SK-N-SH (cell line): ENCODE data around the gene EBF3. TPM values are rescaled to one million over a fixed set of nuclear protein-coding genes. Genes with fewer than 3 reads are reported as not detected.

Source experiments
- CTCF ChIA-PET: fragments of 300-600, 350-600 bp; formaldehyde crosslinking; extraction: SDS; loops from one replicate; lab custom pipeline; 2021; lab: Yijun Ruan, JAX
- POLR2A ChIA-PET: fragments of 350-600 bp; sonication (Branson Sonifier 250); formaldehyde crosslinking; extraction: SDS; loops from one replicate; lab custom pipeline; 2020; ENCODE audit warnings: antibody characterized with exemption, inconsistent platforms; lab: Yijun Ruan, JAX
- DNase-seq: peaks from one replicate; pipeline ENCODE4 v3.0.0; 2012
- H2AFZ ChIP-seq: fragments of 200-600 bp; sonication (generic); 2 replicates; pipeline ENCODE4 v1.8.1; 2016; ENCODE audit warnings: antibody characterized with exemption, mild to moderate bottlenecking, low read depth
- H3F3A ChIP-seq: fragments of 200-600 bp; sonication (generic); replicated peaks from 2 replicates; pipeline ENCODE3; 2016; ENCODE audit warnings: antibody characterized with exemption, mild to moderate bottlenecking; ENCODE audit not compliant: insufficient read depth
- H3K27ac ChIP-seq, 2 experiments: fragments of 200-500 bp in 1 of 2; fragments of 200-600 bp in 1 of 2; sonication (Bioruptor generic) in 1 of 2; sonication (generic), shearing (Covaris generic) in 1 of 2; 2 replicates each; pipeline versions ENCODE4 v1.5.1 to v1.6.1; 2014 to 2016; ENCODE audit warnings: low read depth in 2 of 2, inconsistent platforms in 1 of 2, low read length in 1 of 2, mild to moderate bottlenecking in 1 of 2, mixed read lengths in 1 of 2
- H3K27me3 ChIP-seq: fragments of 200-600 bp; sonication (generic), shearing (Covaris generic); 2 replicates; pipeline ENCODE4 v1.6.1; 2016; ENCODE audit warnings: mixed run types; ENCODE audit not compliant: insufficient read depth
- H3K36me3 ChIP-seq, 2 experiments: fragments of 200-500 bp in 1 of 2; fragments of 200-600 bp in 1 of 2; sonication (Bioruptor generic) in 1 of 2; sonication (generic) in 1 of 2; replicated peaks in 1 of 2; 2 replicates each; pipeline versions ENCODE3 to v1.5.1; 2014 to 2016; ENCODE audit warnings: low read length in 1 of 2, mild to moderate bottlenecking in 1 of 2; ENCODE audit not compliant: insufficient read depth in 2 of 2, control insufficient read depth in 1 of 2
- H3K4me1 ChIP-seq, 2 experiments: fragments of 200-500 bp in 1 of 2; fragments of 200-600 bp in 1 of 2; sonication (Bioruptor generic) in 1 of 2; sonication (generic), shearing (Covaris generic) in 1 of 2; 2 replicates each; pipeline versions ENCODE4 v1.5.1 to v1.6.1; 2014 to 2016; ENCODE audit warnings: low read depth in 1 of 2, low read length in 1 of 2, mixed run types in 1 of 2; ENCODE audit not compliant: insufficient read depth in 2 of 2, control insufficient read depth in 1 of 2
- H3K4me2 ChIP-seq: fragments of 200-600 bp; sonication (generic), shearing (Covaris generic); 2 replicates; pipeline ENCODE4 v1.6.1; 2017; ENCODE audit warnings: mixed run types
- H3K4me3 ChIP-seq, 2 experiments: fragments of 200-500 bp in 1 of 2; fragments of 200-600 bp in 1 of 2; sonication (Bioruptor generic) in 1 of 2; sonication (generic), shearing (Covaris generic) in 1 of 2; 2 replicates each; pipeline versions ENCODE4 v1.5.1 to v1.8.1; 2014 to 2016; ENCODE audit warnings: low read depth in 2 of 2, inconsistent platforms in 1 of 2, low read length in 1 of 2, mild to moderate bottlenecking in 1 of 2, mixed read lengths in 1 of 2, moderate library complexity in 1 of 2
- H3K79me2 ChIP-seq: fragments of 200-600 bp; sonication (generic); 2 replicates; pipeline ENCODE4 v1.8.1; 2017; ENCODE audit warnings: mild to moderate bottlenecking; ENCODE audit not compliant: insufficient read depth
- H3K9ac ChIP-seq: fragments of 200-600 bp; sonication (generic); 2 replicates; pipeline ENCODE4 v1.6.1; 2017; ENCODE audit warnings: mixed run types
- H3K9me2 ChIP-seq: fragments of 200-600 bp; sonication (generic); 2 replicates; pipeline ENCODE4 v1.6.1; 2017; ENCODE audit warnings: mixed run types
- H3K9me3 ChIP-seq: fragments of 200-600 bp; sonication (generic); 2 replicates; pipeline ENCODE4 v1.6.1; 2017; ENCODE audit warnings: mixed run types, mild to moderate bottlenecking, moderate library complexity
- H4K20me1 ChIP-seq: fragments of 200-600 bp; sonication (generic); 2 replicates; pipeline ENCODE4 v1.6.1; 2017; ENCODE audit warnings: mild to moderate bottlenecking, mixed run types; ENCODE audit not compliant: insufficient read depth
- EP300 ChIP-seq, 2 experiments: IDR thresholded peaks; 2 replicates each; pipeline versions ENCODE4 v1.4.0 to v1.6.1; 2012; ENCODE audit warnings: borderline replicate concordance in 1 of 2, low read depth in 1 of 2, low read length in 1 of 2
- FOXM1 ChIP-seq: IDR thresholded peaks from 2 replicates; pipeline ENCODE4 v1.4.0; 2012; ENCODE audit warnings: low read depth, mild to moderate bottlenecking
- GATA2 ChIP-seq: sonication (generic); formaldehyde crosslinking; IDR thresholded peaks from 2 replicates; pipeline ENCODE4 v1.5.0; 2020; ENCODE audit warnings: mild to moderate bottlenecking, missing genetic modification reagents
- JUND ChIP-seq: IDR thresholded peaks from 2 replicates; pipeline ENCODE4 v1.4.0; 2012
- NFIC ChIP-seq: IDR thresholded peaks from 2 replicates; pipeline ENCODE4 v1.4.0; 2012; ENCODE audit warnings: borderline replicate concordance
- RAD21 ChIP-seq: IDR thresholded peaks from 2 replicates; pipeline ENCODE4 v1.6.1; 2012; ENCODE audit warnings: mild to moderate bottlenecking, low read length
- RFX5 ChIP-seq: IDR thresholded peaks from 2 replicates; pipeline ENCODE4 v1.6.1; 2012; ENCODE audit warnings: mild to moderate bottlenecking, improper control_type of control experiment, low read length
- RXRA ChIP-seq: IDR thresholded peaks from 2 replicates; pipeline ENCODE4 v1.4.0; 2012; ENCODE audit warnings: low read depth, mild to moderate bottlenecking, borderline replicate concordance
- SMC3 ChIP-seq: IDR thresholded peaks from 2 replicates; pipeline ENCODE4 v1.6.1; 2012; ENCODE audit warnings: low read depth, low read length, improper control_type of control experiment
- TEAD4 ChIP-seq: IDR thresholded peaks from 2 replicates; pipeline ENCODE4 v1.4.0; 2012; ENCODE audit warnings: mild to moderate bottlenecking, borderline replicate concordance; ENCODE audit not compliant: insufficient read depth
- WGBS: methylation state at CpG from one replicate; pipeline ENCODE4 v1.1.6; 2017; ENCODE audit warnings: low lambda C conversion rate; 5-methylcytosine and 5-hydroxymethylcytosine counted together
- polyA plus RNA-seq, 3 experiments: library from polyadenylated mRNA; depleted of rRNA; stranded (reverse); fragments of >200 nt; gene quantifications; 2 replicates each; pipeline ENCODE4 v1.2.3, GENCODE V29; 2012
- TF ChIP-seq, protein P1 (sequence below): IDR thresholded peaks from 2 replicates; pipeline ENCODE4; 2012
- TF ChIP-seq, protein P2 (sequence below): fragments of 200-600 bp; sonication (generic); IDR thresholded peaks from 2 replicates; pipeline ENCODE4 v1.6.1; 2017; ENCODE audit warnings: antibody characterized with exemption, mild to moderate bottlenecking, moderate library complexity
- TF ChIP-seq, protein P3 (sequence below): fragments of 150-350 bp; IDR thresholded peaks from 2 replicates; pipeline ENCODE4 v1.6.1; 2017; ENCODE audit warnings: antibody characterized with exemption, low read length, low read depth, borderline replicate concordance
- TF ChIP-seq, protein P4 (sequence below): IDR thresholded peaks from 2 replicates; pipeline ENCODE4 v1.4.0; 2012; ENCODE audit warnings: low read depth

Gene EBF3
- polyA plus RNA-seq, 1 of the 3 experiments (the other 2 are of a cell fraction), result not detected

DNA sequence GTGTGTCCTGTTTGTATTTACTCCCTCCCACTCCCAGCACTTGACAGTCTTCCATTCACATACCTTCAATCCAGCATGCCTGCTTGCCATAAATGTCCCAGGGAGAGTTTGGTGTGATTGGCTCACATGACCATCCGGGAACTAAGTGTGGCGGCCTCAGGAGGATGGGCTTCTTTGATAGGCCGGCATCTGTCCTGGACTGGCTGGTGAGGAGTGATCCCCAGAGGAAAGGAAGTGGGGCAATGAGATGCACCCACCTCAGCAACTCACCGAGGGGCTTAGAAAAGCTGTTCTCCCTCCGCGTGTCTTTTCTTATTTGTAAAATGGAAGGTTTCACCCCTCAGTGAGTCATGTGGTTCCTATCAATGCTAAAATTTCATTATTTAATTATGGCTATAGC is 14.9 kb upstream of the EBF3 start:
- Histone ChIP-seq H3K27ac (no peak overlapping the region), H3K4me3 (no peak overlapping the region), H4K20me1 (no peaks in the 10 kb centered on the region), H3F3A (no peaks in the 10 kb centered on the region), H3K79me2 (no peaks in the 10 kb centered on the region), H3K27me3 (no peaks in the 10 kb centered on the region), H3K9ac (no peak overlapping the region), H3K9me3 (no peaks in the 10 kb centered on the region), H3K9me2 (no peaks in the 10 kb centered on the region), H3K4me2 (no peak overlapping the region), H3K36me3 (no peaks in the 10 kb centered on the region), H2AFZ (no peak overlapping the region), H3K4me1 (no peaks in the 10 kb centered on the region)
- 22% methylated on average over 6 of the region's 6 CpGs for WGBS
- no peak for TF ChIP-seq RAD21
- POLR2A ChIA-PET, result no interaction called here
- DNase-seq, result peak; percentile 2
- CTCF ChIA-PET, result interaction anchor here (1.3 to 1.9 kb wide), 2 partner anchors 10 to 149 kb away, joined by 3 to 7 read pairs; no protein-coding TSS in a partner anchor

DNA sequence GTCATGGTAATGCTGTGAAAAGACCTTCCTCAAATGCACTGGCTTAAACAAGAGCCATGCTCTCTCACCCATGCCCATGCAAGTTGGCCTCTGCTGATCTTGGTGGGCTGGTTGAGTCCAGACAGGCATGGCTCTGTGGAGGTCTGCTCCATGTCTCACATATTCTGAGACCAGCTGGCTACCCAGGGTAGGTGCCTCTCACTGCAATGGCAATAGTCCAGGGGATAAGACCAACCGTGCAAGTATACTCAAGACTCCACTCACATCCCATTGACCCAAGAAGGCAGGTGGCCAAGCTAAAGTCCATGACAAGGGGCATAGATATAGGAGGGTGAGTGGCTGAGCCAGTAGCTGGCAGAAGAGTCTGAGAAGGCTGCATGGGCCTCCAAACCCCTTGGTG is 14.2 kb upstream of the EBF3 start:
- no peaks in the 10 kb centered on the region for H3K9me2 ChIP-seq
- POLR2A ChIA-PET, result no interaction called here
- CTCF ChIA-PET, result interaction anchor here (1.9 kb wide), 1 partner anchor 10 kb away, joined by 7 read pairs; no protein-coding TSS in a partner anchor
- H3K36me3 ChIP-seq, result no peaks in the 10 kb centered on the region
- H3K4me2 ChIP-seq, result no peak overlapping the region
- no peak for DNase-seq
- WGBS, result no CpG with 5 or more reads among the region's 1 CpG
- TF ChIP-seq RAD21, result no peak
- TF ChIP-seq SMC3, result no peak
- no peak for TF ChIP-seq TEAD4
- no peak for TF ChIP-seq FOXM1
- TF ChIP-seq, protein P1, sequence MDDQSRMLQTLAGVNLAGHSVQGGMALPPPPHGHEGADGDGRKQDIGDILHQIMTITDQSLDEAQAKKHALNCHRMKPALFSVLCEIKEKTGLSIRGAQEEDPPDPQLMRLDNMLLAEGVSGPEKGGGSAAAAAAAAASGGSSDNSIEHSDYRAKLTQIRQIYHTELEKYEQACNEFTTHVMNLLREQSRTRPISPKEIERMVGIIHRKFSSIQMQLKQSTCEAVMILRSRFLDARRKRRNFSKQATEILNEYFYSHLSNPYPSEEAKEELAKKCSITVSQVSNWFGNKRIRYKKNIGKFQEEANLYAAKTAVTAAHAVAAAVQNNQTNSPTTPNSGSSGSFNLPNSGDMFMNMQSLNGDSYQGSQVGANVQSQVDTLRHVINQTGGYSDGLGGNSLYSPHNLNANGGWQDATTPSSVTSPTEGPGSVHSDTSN, result no peak
- no peak for TF ChIP-seq RFX5
- TF ChIP-seq, protein P2, sequence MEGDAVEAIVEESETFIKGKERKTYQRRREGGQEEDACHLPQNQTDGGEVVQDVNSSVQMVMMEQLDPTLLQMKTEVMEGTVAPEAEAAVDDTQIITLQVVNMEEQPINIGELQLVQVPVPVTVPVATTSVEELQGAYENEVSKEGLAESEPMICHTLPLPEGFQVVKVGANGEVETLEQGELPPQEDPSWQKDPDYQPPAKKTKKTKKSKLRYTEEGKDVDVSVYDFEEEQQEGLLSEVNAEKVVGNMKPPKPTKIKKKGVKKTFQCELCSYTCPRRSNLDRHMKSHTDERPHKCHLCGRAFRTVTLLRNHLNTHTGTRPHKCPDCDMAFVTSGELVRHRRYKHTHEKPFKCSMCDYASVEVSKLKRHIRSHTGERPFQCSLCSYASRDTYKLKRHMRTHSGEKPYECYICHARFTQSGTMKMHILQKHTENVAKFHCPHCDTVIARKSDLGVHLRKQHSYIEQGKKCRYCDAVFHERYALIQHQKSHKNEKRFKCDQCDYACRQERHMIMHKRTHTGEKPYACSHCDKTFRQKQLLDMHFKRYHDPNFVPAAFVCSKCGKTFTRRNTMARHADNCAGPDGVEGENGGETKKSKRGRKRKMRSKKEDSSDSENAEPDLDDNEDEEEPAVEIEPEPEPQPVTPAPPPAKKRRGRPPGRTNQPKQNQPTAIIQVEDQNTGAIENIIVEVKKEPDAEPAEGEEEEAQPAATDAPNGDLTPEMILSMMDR, result no peak
- TF ChIP-seq NFIC, result no peak
- no peak for TF ChIP-seq RXRA
- TF ChIP-seq, protein P3, sequence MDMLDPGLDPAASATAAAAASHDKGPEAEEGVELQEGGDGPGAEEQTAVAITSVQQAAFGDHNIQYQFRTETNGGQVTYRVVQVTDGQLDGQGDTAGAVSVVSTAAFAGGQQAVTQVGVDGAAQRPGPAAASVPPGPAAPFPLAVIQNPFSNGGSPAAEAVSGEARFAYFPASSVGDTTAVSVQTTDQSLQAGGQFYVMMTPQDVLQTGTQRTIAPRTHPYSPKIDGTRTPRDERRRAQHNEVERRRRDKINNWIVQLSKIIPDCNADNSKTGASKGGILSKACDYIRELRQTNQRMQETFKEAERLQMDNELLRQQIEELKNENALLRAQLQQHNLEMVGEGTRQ, result no peak
- TF ChIP-seq, protein P4, sequence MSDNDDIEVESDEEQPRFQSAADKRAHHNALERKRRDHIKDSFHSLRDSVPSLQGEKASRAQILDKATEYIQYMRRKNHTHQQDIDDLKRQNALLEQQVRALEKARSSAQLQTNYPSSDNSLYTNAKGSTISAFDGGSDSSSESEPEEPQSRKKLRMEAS, result no peak
- no peak for TF ChIP-seq EP300 (IDR thresholded peaks at IDR 0.05; ENCODE audit: borderline replicate concordance in 1 of 2, low read depth in 1 of 2, low read length in 1 of 2)
- TF ChIP-seq JUND, result no peak
- TF ChIP-seq GATA2, result no peak
- H3K4me1 ChIP-seq, result no peaks in the 10 kb centered on the region
- H3F3A ChIP-seq, result no peaks in the 10 kb centered on the region
- no peak overlapping the region for H3K27ac ChIP-seq
- H3K27me3 ChIP-seq, result no peaks in the 10 kb centered on the region
- H4K20me1 ChIP-seq, result no peaks in the 10 kb centered on the region
- no peak overlapping the region for H2AFZ ChIP-seq
- H3K4me3 ChIP-seq, result no peak overlapping the region
- no peaks in the 10 kb centered on the region for H3K9me3 ChIP-seq
- no peaks in the 10 kb centered on the region for H3K79me2 ChIP-seq
- H3K9ac ChIP-seq, result no peak overlapping the region
